ENCODE data around the gene MAML3.

The MAML3 gene

GRCh38 chr4:140037353-140038030, 116.5 kb downstream of the MAML3 start:
- no peak for FAIRE-seq

GRCh38 chr4:140031706-140032105, 122.3 kb downstream of the MAML3 start:
- no peak for FAIRE-seq

DNA sequence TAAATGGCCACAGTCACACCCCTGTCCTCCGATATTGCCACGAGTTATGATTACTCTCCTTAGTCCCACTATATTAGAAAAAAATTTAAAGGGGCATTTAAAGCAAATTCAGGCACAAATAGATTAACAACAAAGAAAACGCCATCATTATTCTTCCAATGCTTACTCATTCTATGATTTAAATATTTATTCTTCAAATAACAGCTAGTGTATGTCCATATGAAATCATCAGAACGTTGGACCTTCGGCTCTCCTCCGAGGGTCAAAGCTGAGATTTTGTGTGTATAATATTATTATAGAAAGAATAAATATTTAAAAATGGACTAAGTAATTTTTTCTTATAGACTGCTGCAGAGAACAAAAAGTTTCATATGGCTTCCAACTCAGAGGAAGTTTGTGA, 122.9 kb downstream of the MAML3 start:
- FAIRE-seq: no peak

- FAIRE-seq: no peak
Measured at GRCh38 chr4:140028676-140029517, 125.1 kb downstream of the MAML3 start.

- FAIRE-seq: no peak
Measured at GRCh38 chr4:140028101-140028500, 125.9 kb downstream of the MAML3 start.

DNA sequence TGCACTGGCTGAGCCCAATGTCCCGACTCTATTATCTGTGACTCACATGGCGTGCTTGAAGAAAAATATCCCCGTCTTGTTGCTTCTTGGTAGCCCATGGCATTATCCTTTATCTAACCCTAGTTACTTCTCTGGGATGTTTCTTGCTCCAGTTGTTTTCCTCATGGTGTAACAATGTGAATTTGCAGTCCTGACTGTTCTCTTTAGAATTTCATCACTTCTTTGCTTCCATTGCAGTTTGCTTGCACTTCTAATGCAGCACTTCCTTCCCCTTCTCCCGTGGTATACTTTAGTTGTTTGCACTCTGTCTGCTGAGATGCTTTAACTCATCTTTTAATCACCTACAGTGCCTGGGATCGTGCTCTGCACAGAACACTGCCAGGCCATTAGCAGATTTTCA, 126.9 kb downstream of the MAML3 start:
- no peak for FAIRE-seq

- FAIRE-seq: no peak
Measured at GRCh38 chr4:140025470-140025869, 128.5 kb downstream of the MAML3 start.

- FAIRE-seq: no peak
Measured at GRCh38 chr4:140020457-140021361, 133.3 kb downstream of the MAML3 start.

GRCh38 chr4:140019619-140020347, 134.2 kb downstream of the MAML3 start:
- FAIRE-seq: no peak

DNA sequence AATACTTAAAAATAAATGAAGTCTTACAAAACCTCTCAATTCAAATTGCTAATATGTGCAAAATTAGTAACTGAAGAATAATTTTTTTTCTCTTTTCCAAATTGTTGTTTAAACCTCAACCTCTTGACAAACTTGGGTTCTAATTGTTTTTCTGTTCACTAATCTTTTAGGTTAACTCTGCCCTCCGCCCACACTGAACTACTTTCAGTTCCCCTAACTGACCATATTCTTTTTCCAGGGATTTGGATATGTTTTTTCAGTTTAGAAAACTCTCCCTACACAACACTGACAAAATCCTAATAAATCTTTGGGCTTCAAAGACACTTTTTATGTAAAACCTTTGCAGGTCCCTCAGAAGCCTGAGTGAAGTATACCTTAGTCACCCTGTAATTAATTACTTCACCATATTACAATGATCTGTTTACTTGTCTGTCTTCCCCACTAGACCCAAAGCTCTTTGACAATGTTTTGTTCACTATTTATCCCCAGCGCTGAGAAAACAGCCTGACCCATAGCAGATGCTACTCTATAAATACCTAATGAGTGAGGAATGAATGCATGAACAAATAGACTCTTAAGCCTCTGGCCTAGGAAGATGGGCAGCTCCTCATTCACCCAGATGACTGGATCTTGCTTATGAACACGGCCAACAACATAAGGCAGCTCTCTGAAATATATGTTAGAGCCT, 134.9 kb downstream of the MAML3 start:
- FAIRE-seq: no peak

DNA sequence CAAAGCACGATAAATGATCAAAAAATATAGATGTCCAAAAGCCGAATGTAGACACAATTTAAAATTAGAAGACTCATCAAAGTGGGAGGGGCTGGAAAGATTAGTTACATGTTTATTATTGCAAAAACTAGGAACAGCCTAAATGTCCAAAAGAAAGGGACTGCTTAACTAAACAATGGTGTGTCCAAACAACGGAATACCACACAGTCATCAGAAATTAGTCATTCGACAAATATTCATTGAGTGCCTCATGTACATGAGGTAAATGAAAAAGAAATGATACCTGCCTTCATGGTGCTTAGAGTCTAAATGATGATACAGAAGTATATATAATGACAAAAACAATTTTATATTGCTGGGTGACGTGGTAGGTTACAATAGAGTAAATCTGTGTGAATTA, 139.7 kb downstream of the MAML3 start:
- FAIRE-seq: no peak

GRCh38 chr4:140012688-140013486, 141.1 kb downstream of the MAML3 start:
- FAIRE-seq: no peak

DNA sequence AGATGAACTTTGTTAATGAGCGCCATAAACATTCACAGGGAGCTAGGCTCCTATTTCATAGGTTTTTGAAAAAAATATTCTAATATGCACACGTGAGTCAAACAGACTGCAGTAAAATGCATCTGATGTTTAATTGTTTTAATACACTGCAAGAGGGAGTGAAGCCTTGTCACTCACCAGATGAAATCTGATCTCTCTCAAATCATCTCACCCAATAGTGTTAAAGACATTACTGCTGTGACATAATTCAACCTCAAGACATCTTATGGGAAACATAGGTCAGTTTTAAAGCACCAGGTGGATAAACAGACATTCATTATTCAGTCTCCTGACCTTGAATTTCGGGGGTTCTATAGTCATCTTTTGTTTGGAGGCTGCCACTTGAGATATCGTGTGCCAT, 148.3 kb downstream of the MAML3 start:
- no peak for FAIRE-seq

- FAIRE-seq: no peak
Measured at GRCh38 chr4:140004922-140005627, 148.9 kb downstream of the MAML3 start.

DNA sequence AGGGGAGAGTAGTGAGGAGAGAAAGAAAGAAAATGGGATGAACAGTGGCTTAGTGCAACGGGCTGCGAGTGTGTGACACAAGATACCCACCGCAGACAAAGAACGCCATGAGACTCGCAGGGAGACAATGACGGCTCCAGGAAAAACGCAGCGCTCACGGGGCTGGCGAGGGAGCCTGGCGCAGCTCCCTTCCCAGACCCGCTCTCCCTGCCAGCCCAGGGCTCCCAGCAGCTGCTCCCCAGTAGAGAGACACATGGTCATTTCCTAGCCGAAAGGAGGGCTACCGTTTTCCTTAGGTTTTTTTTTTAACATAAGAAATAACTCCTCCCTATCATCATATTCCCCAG, 149.5 kb downstream of the MAML3 start:
- no peak for FAIRE-seq

DNA sequence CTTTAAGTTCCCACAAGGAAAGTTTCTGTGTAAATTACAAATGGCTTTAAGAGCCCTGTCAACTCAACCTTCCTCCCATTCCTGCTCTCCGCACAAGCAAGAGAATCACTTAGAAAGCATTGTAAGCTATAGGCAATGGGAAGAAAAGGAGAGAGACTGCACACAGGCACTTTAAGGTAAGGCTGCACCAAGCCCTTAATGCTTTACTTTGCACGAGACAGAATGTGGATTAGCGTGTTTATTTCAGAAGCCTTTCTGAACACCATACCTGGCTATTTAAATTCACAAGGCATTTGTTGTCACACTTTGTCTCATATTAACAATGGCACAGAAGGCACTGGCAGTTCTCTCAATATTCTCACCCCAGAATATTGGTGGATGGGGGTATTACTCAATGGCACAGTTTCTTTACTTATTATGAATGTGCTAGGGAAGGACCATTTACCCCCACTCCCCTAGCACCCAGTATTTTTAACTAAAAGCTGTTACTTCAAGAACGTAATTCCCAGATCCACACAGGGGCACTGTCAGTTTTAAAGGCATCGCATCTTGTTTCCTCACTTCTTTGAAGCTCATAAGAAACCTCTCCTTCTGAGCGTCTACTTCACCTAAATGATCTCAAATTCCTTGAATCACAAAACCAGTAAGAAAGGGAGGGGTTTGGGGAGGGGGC, 150.0 kb downstream of the MAML3 start:
- FAIRE-seq: no peak

- FAIRE-seq: no peak
Measured at GRCh38 chr4:140000232-140000631, 153.8 kb downstream of the MAML3 start.

GRCh38 chr4:139988863-139989765, 164.9 kb downstream of the MAML3 start:
- no peak for FAIRE-seq

DNA sequence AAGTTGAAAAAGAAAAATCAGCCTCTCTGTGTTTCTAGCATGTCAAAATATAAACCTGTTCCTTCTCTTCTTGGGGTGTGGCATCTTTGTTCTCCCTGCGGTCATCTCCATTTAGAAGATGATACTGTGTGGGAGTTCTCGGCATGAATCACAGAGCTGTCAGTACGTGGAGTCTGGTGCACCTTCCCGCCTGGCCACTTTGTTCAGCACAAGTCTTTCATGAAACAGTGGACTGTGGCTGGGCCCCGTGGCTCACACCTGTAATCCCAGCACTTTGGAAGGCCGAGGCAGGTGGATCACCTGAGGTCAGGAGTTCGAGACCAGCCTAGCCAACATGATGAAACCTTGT, 166.5 kb downstream of the MAML3 start:
- FAIRE-seq: no peak
